A549 (cell line): Measurements from ENCODE around the gene AIF1. TPM values are rescaled to one million over a fixed set of nuclear protein-coding genes. Genes with fewer than 3 reads are reported as not detected.
A peak's percentile ranks its signal among the peaks of the same experiment; 100 is the strongest.

Source experiments
- ATAC-seq, 2 experiments: fragments of 200-7000 bp in 1 of 2; fragments of >200 bp in 1 of 2; cut with Nextera tagmentation in 1 of 2; cut with Tn5 transposase in 1 of 2; 3 replicates each; pipeline versions ENCODE4 v1.8.0 to v1.9.1; 2018 to 2020; ENCODE audit warnings: mild to moderate bottlenecking in 1 of 2, moderate library complexity in 1 of 2
- CTCF ChIA-PET: fragments of 300-600 bp; sonication (Branson Sonifier 250); formaldehyde crosslinking; extraction: SDS; loops from one replicate; lab custom pipeline; 2021; ENCODE audit warnings: antibody characterized with exemption, inconsistent platforms; lab: Yijun Ruan, JAX
- POLR2A ChIA-PET: fragments of 350-600 bp; formaldehyde crosslinking; extraction: SDS; loops from one replicate; lab custom pipeline; 2021; ENCODE audit warnings: antibody characterized with exemption, inconsistent platforms; lab: Yijun Ruan, JAX
- DNase-seq, 2 experiments: peaks; one replicate each; pipeline versions ENCODE4 v3.0.0 to v3.0.0-alpha.2; 2011 to 2016; ENCODE audit warnings: low read depth in 1 of 2, low spot score in 1 of 2
- FAIRE-seq: peaks from 2 replicates; lab custom pipeline; 2011; peaks lifted over from hg19 to GRCh38; lab: Jason Lieb, UNC
- H3K27ac ChIP-seq, 2 experiments: fragments of >200 bp; sonication (Bioruptor Twin); formaldehyde crosslinking; 3 replicates each; pipeline ENCODE4 v1.5.1; 2016 to 2017
- H3K4me1 ChIP-seq: fragments of >200 bp; sonication (Bioruptor Twin); formaldehyde crosslinking; 3 replicates; pipeline ENCODE4 v1.6.1; 2016
- H3K4me2 ChIP-seq: fragments of >200 bp; sonication (Bioruptor Twin); formaldehyde crosslinking; 3 replicates; pipeline ENCODE4 v1.6.1; 2016
- H3K4me3 ChIP-seq: fragments of >200 bp; sonication (Bioruptor Twin); formaldehyde crosslinking; 3 replicates; pipeline ENCODE4 v1.5.1; 2016
- H3K9me3 ChIP-seq: fragments of >200 bp; sonication (Bioruptor Twin); formaldehyde crosslinking; 3 replicates; pipeline ENCODE4 v1.6.1; 2016
- EHF ChIP-seq: fragments of 250-450 bp; sonication (Bioruptor Pico); IDR thresholded peaks from 2 replicates; pipeline ENCODE4 v1.5.0; 2020; ENCODE audit warnings: mild to moderate bottlenecking
- FOSB ChIP-seq: fragments of 250-450 bp; sonication (Bioruptor Pico); IDR thresholded peaks from 2 replicates; pipeline ENCODE4 v1.5.0; 2020; ENCODE audit warnings: mild to moderate bottlenecking, moderate library complexity
- HEYL ChIP-seq: fragments of 250-450 bp; sonication (Bioruptor Pico); IDR thresholded peaks from 2 replicates; pipeline ENCODE4 v1.8.0; 2021; ENCODE audit warnings: mild to moderate bottlenecking, moderate library complexity
- HOXA7 ChIP-seq: fragments of 250-450 bp; sonication (Bioruptor Pico); IDR thresholded peaks from 2 replicates; pipeline ENCODE4 v1.5.0; 2020; ENCODE audit warnings: mild to moderate bottlenecking, moderate library complexity
- HOXB13 ChIP-seq: fragments of 250-450 bp; sonication (Bioruptor Pico); IDR thresholded peaks from 2 replicates; pipeline ENCODE4 v1.5.0; 2020; ENCODE audit warnings: low read depth, mild to moderate bottlenecking, moderate library complexity
- KDM1A ChIP-seq: fragments of 200-600 bp; sonication (generic); IDR thresholded peaks from 2 replicates; pipeline ENCODE4 v1.6.1; 2016; ENCODE audit warnings: low read depth, mild to moderate bottlenecking
- MAFK ChIP-seq: fragments of 450-650 bp; IDR thresholded peaks from 2 replicates; pipeline ENCODE4 v1.6.1; 2014; ENCODE audit not compliant: partially characterized antibody
- MAZ ChIP-seq: fragments of 150-350 bp; IDR thresholded peaks from 2 replicates; pipeline ENCODE4 v1.6.1; 2014; ENCODE audit warnings: antibody characterized with exemption, low read depth, low read length, borderline replicate concordance
- MYC ChIP-seq: IDR thresholded peaks from 2 replicates; pipeline ENCODE4 v1.6.1; 2012; ENCODE audit warnings: mild to moderate bottlenecking, inconsistent platforms, low read length, improper control_type of control experiment, borderline replicate concordance
- NPAS2 ChIP-seq: fragments of 250-450 bp; sonication (Bioruptor Pico); IDR thresholded peaks from 2 replicates; pipeline ENCODE4 v1.8.0; 2022; ENCODE audit warnings: mild to moderate bottlenecking, moderate library complexity, borderline replicate concordance
- NR3C1 ChIP-seq: fragments of >200 bp; sonication (Bioruptor Twin); formaldehyde crosslinking; IDR thresholded peaks from 3 replicates; pipeline ENCODE4 v1.6.1; 2017
- PHF8 ChIP-seq: fragments of 200-600 bp; sonication (generic); IDR thresholded peaks from 2 replicates; pipeline ENCODE4 v1.6.1; 2016; ENCODE audit warnings: low read depth, mild to moderate bottlenecking, antibody characterized with exemption, moderate library complexity, borderline replicate concordance
- RAD21 ChIP-seq, 2 experiments: fragments of >200 bp in 1 of 2; sonication (Bioruptor Twin) in 1 of 2; formaldehyde crosslinking in 1 of 2; IDR thresholded peaks in 1 of 2; conservative IDR thresholded peaks in 1 of 2; 2 replicates in 1 of 2; 3 replicates in 1 of 2; pipeline ENCODE4 v1.6.1; 2012 to 2018; ENCODE audit warnings: inconsistent platforms in 1 of 2
- RARB ChIP-seq: fragments of 250-450 bp; sonication (Bioruptor Pico); IDR thresholded peaks from 2 replicates; pipeline ENCODE4 v1.8.0; 2021; ENCODE audit warnings: mild to moderate bottlenecking, moderate library complexity
- ZC3H11A ChIP-seq: fragments of 450-650 bp; IDR thresholded peaks from 2 replicates; pipeline ENCODE4 v1.6.1; 2014; ENCODE audit warnings: antibody characterized with exemption, mild to moderate bottlenecking
- ZSCAN20 ChIP-seq: fragments of 250-450 bp; sonication (Bioruptor Pico); IDR thresholded peaks from 2 replicates; pipeline ENCODE4 v1.8.0; 2022; ENCODE audit warnings: mild to moderate bottlenecking, moderate library complexity
- WGBS: methylation state at CpG from one replicate; pipeline ENCODE4 v1.1.6; 2017; ENCODE audit errors: missing lambda C conversion rate; 5-methylcytosine and 5-hydroxymethylcytosine counted together
- polyA plus RNA-seq, 4 experiments: library from polyadenylated mRNA; depleted of rRNA in 3 of 4; stranded (reverse); fragments of >200 nt; fragmentation: RNase III in 1 of 4; extraction: RNeasy Plus Mini Kit Qiagen cat#74134 plus additional on column Dnase treatment in 1 of 4; gene quantifications; 2 replicates in 3 of 4; 3 replicates in 1 of 4; pipeline ENCODE4 v1.2.3, GENCODE V29; 2011 to 2017
- TF ChIP-seq, protein P1 (sequence below): fragments of 150-350 bp; IDR thresholded peaks from 2 replicates; pipeline ENCODE4 v1.6.1; 2014; ENCODE audit warnings: low read depth, mild to moderate bottlenecking, low read length
- TF ChIP-seq, protein P2 (sequence below): fragments of 250-450 bp; sonication (Bioruptor Pico); IDR thresholded peaks from 2 replicates; pipeline ENCODE4 v1.5.0; 2020; ENCODE audit warnings: low read depth, mild to moderate bottlenecking, moderate library complexity
- TF ChIP-seq, protein P3 (sequence below): IDR thresholded peaks from 2 replicates; pipeline ENCODE4 v1.6.1; 2012; ENCODE audit warnings: low read depth, borderline replicate concordance
- TF ChIP-seq, protein P4 (sequence below): fragments of >200 bp; sonication (Bioruptor Twin); formaldehyde crosslinking; IDR thresholded peaks from 2 replicates; pipeline ENCODE4 v1.6.1; 2016
- TF ChIP-seq, protein P5 (sequence below): IDR thresholded peaks from 2 replicates; pipeline ENCODE4 v1.6.1; 2012
- TF ChIP-seq, protein P6 (sequence below): fragments of 200-600 bp; sonication (generic); IDR thresholded peaks from 2 replicates; pipeline ENCODE4 v1.6.1; 2016; ENCODE audit warnings: antibody characterized with exemption, mild to moderate bottlenecking, moderate library complexity

AIF1 gene
- polyA plus RNA-seq, 2 of the 4 experiments (the other 2 are of a cell fraction) = not detected

DNA sequence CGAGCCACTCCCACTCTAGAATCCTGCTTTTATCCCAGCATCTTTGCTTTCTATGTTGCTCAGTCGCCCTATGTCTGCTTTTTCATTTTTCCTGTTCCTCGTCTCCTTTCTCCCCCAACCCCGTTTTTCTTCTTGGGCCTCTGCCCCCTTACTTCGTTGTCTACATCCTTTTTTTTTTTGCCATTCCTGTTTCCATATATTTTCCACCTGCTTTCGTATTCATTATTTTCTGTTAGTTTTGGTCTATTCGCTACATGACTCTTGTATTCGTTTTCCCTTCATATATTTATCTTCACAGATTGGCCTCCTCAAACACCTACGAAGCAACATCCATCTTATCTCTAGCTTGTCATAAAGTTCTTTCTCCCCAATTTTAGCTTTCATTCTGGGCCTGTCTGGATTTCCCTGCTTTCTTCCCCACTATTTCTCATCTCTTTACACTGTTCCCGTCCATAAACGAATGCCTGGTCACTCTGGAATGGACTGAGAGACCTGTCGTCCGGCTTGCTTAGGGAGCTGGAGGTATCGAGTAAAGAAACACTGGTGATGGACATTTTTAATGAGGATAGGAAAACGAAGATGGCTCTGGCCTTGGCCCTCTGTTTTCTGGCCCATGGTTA is 6.4 kb downstream of the AIF1 start:
- Histone ChIP-seq H3K4me3 (peak overlapping the region; percentile 81), H3K9me3 (no peaks in the 10 kb centered on the region), H3K4me2 (peak overlapping the region; percentile 99), H3K27ac (peak overlapping the region; percentile 99), H3K4me1 (peaks cover 15% of the 10 kb centered on the region)
- ChIA-PET CTCF (interaction anchor here (1.0 to 1.7 kb wide), 3 partner anchors 23 to 151 kb away, joined by 3 to 6 read pairs (median 3); no protein-coding TSS in a partner anchor), POLR2A (interaction anchor here (1.2 to 1.3 kb wide), 2 partner anchors 12 to 18 kb away, joined by 3 to 4 read pairs; no protein-coding TSS in a partner anchor)
- ATAC-seq = no peak
- TF ChIP-seq NR3C1 (no peak), RARB (CRISPR knock-in tag) (no peak), HEYL (CRISPR knock-in tag) (no peak), PHF8 (no peak), MYC (no peak), FOSB (CRISPR knock-in tag) (no peak)
- TF ChIP-seq, protein P1, sequence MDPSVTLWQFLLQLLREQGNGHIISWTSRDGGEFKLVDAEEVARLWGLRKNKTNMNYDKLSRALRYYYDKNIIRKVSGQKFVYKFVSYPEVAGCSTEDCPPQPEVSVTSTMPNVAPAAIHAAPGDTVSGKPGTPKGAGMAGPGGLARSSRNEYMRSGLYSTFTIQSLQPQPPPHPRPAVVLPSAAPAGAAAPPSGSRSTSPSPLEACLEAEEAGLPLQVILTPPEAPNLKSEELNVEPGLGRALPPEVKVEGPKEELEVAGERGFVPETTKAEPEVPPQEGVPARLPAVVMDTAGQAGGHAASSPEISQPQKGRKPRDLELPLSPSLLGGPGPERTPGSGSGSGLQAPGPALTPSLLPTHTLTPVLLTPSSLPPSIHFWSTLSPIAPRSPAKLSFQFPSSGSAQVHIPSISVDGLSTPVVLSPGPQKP = no peak
- TF ChIP-seq, protein P2, sequence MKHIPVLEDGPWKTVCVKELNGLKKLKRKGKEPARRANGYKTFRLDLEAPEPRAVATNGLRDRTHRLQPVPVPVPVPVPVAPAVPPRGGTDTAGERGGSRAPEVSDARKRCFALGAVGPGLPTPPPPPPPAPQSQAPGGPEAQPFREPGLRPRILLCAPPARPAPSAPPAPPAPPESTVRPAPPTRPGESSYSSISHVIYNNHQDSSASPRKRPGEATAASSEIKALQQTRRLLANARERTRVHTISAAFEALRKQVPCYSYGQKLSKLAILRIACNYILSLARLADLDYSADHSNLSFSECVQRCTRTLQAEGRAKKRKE (CRISPR knock-in tag) = no peak
- no peak for DNase-seq
- WGBS = 2% methylated on average over 15 of the region's 15 CpGs
- no peak for FAIRE-seq

DNA sequence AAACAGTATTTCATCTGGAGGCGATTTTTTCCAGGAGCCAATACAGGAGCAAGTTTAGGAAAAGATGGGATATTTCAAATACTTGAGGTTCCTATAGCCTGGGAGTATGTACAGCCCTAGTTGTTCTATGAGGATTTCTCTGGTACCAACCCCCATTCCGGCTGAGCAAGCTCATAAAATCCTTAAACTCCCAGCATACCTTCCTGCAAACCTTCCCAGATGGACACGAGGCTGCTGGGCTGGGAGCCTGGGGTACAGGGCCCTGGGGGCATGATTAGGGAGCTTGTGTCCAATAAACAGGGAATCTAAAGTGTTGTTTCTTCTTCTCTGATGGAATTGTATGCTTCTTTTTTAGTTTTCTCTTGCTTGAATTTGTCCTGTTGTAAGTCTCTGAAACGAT is 7.0 kb downstream of the AIF1 start:
- no peak for DNase-seq

DNA sequence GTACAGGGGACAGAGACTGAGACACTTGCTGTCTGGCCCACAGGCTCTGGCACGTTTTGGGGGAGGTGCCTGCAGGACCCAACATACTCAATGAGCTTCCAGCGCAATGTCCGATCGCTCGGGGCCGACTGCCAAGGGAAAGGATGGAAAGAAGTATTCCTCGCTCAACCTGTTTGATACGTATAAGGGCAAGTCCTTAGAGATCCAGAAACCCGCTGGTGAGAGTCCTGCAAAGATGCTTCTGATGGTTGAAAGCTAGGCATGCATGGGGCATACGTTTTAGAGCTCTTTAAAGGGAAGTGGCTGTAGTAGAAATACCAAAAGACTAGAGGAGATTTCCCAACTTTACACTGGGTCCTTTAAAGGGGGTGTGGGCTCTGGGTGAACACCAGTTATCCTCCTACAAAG is 7.7 kb downstream of the AIF1 start:
- FAIRE-seq (no peak), ATAC-seq (no peak), DNase-seq (no peak)
- H3K27ac ChIP-seq = peak overlapping the region in 1 of 2 experiments; percentile 99; a peak in 3 of 6 replicates
- POLR2A ChIA-PET = interaction anchor here (0.7 to 1.2 kb wide), 2 partner anchors 10 to 17 kb away, joined by 3 to 7 read pairs; no protein-coding TSS in a partner anchor
- CTCF ChIA-PET = interaction anchor here (0.8 to 1.7 kb wide), 4 partner anchors 10 to 42 kb away, joined by 3 to 6 read pairs (median 4); no protein-coding TSS in a partner anchor
- peak overlapping the region; percentile 99 for H3K4me2 ChIP-seq
- peak overlapping the region; percentile 81; the same call in 1 of the 3 replicates for H3K4me3 ChIP-seq
- whole genome bisulfite sequencing = 93% methylated on average over 10 of the region's 10 CpGs
- H3K9me3 ChIP-seq = no peaks in the 10 kb centered on the region
- H3K4me1 ChIP-seq = peaks cover 15% of the 10 kb centered on the region
- TF ChIP-seq MYC = no peak
- TF ChIP-seq ZC3H11A = no peak
- TF ChIP-seq, protein P3, sequence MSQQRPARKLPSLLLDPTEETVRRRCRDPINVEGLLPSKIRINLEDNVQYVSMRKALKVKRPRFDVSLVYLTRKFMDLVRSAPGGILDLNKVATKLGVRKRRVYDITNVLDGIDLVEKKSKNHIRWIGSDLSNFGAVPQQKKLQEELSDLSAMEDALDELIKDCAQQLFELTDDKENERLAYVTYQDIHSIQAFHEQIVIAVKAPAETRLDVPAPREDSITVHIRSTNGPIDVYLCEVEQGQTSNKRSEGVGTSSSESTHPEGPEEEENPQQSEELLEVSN = no peak
- TF ChIP-seq, protein P4, sequence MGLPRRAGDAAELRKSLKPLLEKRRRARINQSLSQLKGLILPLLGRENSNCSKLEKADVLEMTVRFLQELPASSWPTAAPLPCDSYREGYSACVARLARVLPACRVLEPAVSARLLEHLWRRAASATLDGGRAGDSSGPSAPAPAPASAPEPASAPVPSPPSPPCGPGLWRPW = no peak
- TF ChIP-seq MAFK = no peak
- no peak for TF ChIP-seq KDM1A
- TF ChIP-seq MAZ = no peak
- TF ChIP-seq, protein P5, sequence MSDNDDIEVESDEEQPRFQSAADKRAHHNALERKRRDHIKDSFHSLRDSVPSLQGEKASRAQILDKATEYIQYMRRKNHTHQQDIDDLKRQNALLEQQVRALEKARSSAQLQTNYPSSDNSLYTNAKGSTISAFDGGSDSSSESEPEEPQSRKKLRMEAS = no peak
- no peak for TF ChIP-seq ZSCAN20 (CRISPR knock-in tag)
- TF ChIP-seq EHF (CRISPR knock-in tag) = no peak
- no peak for TF ChIP-seq NPAS2 (CRISPR knock-in tag)
- no peak for TF ChIP-seq HOXB13 (CRISPR knock-in tag)
- no peak for TF ChIP-seq RAD21 (conservative IDR thresholded peaks at IDR 0.05 in 1 of 2, IDR thresholded peaks at IDR 0.05 in 1 of 2)
- no peak for TF ChIP-seq HOXA7 (CRISPR knock-in tag)

More for the DNA sequence above, 7.0 kb downstream of the AIF1 start:
- Histone ChIP-seq H3K27ac (peak overlapping the region; percentile 99), H3K4me3 (peak overlapping the region; percentile 81), H3K9me3 (no peaks in the 10 kb centered on the region), H3K4me1 (peaks cover 15% of the 10 kb centered on the region), H3K4me2 (peak overlapping the region; percentile 99)
- CTCF ChIA-PET = interaction anchor here (0.8 to 1.7 kb wide), 4 partner anchors 14 to 150 kb away, joined by 3 to 6 read pairs (median 4); no protein-coding TSS in a partner anchor
- FAIRE-seq (no peak), ATAC-seq (no peak)
- POLR2A ChIA-PET = interaction anchor here (1.2 to 1.3 kb wide), 2 partner anchors 11 to 17 kb away, joined by 3 to 4 read pairs; no protein-coding TSS in a partner anchor
- WGBS = 2% methylated on average over 3 of the region's 4 CpGs
- TF ChIP-seq ZC3H11A = no peak
- TF ChIP-seq, protein P6, sequence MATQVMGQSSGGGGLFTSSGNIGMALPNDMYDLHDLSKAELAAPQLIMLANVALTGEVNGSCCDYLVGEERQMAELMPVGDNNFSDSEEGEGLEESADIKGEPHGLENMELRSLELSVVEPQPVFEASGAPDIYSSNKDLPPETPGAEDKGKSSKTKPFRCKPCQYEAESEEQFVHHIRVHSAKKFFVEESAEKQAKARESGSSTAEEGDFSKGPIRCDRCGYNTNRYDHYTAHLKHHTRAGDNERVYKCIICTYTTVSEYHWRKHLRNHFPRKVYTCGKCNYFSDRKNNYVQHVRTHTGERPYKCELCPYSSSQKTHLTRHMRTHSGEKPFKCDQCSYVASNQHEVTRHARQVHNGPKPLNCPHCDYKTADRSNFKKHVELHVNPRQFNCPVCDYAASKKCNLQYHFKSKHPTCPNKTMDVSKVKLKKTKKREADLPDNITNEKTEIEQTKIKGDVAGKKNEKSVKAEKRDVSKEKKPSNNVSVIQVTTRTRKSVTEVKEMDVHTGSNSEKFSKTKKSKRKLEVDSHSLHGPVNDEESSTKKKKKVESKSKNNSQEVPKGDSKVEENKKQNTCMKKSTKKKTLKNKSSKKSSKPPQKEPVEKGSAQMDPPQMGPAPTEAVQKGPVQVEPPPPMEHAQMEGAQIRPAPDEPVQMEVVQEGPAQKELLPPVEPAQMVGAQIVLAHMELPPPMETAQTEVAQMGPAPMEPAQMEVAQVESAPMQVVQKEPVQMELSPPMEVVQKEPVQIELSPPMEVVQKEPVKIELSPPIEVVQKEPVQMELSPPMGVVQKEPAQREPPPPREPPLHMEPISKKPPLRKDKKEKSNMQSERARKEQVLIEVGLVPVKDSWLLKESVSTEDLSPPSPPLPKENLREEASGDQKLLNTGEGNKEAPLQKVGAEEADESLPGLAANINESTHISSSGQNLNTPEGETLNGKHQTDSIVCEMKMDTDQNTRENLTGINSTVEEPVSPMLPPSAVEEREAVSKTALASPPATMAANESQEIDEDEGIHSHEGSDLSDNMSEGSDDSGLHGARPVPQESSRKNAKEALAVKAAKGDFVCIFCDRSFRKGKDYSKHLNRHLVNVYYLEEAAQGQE = no peak
- TF ChIP-seq, protein P5 = no peak
